Spinal cord (tissue), 10 donors: ENCODE results near the gene CHRNB1. TPM values are rescaled to one million over a fixed set of nuclear protein-coding genes. Genes with fewer than 3 reads are reported as not detected.

ENCODE experiments used
- DNase-seq, 6 donors: peaks; one replicate each; pipeline versions ENCODE4 v3.0.0 to v3.0.0-alpha.2; 2013 to 2015; ENCODE audit warnings: low spot score in 6 of 6, low read depth in 4 of 6
- H3K27ac ChIP-seq: one replicate; pipeline ENCODE4 v1.5.1; 2013; ENCODE audit warnings: low read depth, low read length, control low read depth
- H3K27me3 ChIP-seq: one replicate; pipeline ENCODE4 v1.6.1; 2013; ENCODE audit warnings: low read length; ENCODE audit not compliant: control insufficient read depth, insufficient read depth
- H3K36me3 ChIP-seq: one replicate; pipeline ENCODE4 v1.6.1; 2013; ENCODE audit warnings: low read length; ENCODE audit not compliant: control insufficient read depth, insufficient read depth
- H3K4me1 ChIP-seq: one replicate; pipeline ENCODE4 v1.6.1; 2013; ENCODE audit warnings: low read length; ENCODE audit not compliant: control insufficient read depth, insufficient read depth
- H3K4me3 ChIP-seq: one replicate; pipeline ENCODE4 v1.5.1; 2013; ENCODE audit warnings: low read depth, low read length, control low read depth
- H3K9me3 ChIP-seq: one replicate; pipeline ENCODE4 v1.6.1; 2013; ENCODE audit warnings: low read length; ENCODE audit not compliant: control insufficient read depth, insufficient read depth
- WGBS: methylation state at CpG from one replicate; pipeline ENCODE4 v1.1.5; 2013; ENCODE audit warnings: missing lambda C conversion rate; ENCODE audit not compliant: insufficient coverage; 5-methylcytosine and 5-hydroxymethylcytosine counted together
- polyA plus RNA-seq, 2 donors: library from polyadenylated mRNA; unstranded; fragments of 120-200 nt; gene quantifications; one replicate each; pipeline ENCODE4 v1.2.1, GENCODE V29; 2013; ENCODE audit not compliant: insufficient read length in 2 of 2
- total RNA-seq, 2 donors: library from RNA; depleted of rRNA in 1 of 2; stranded (reverse); fragments of 120-200 nt in 1 of 2; fragments of >200 nt in 1 of 2; gene quantifications; one replicate each; pipeline versions ENCODE4 v1.2.3 to v1.2.4, GENCODE V29; 2013 to 2014
- donor health status: healthy.

The CHRNB1 gene
- total and polyA plus RNA-seq, 4 donors: 19.1 to 25.9 (median 20.9) TPM

DNA sequence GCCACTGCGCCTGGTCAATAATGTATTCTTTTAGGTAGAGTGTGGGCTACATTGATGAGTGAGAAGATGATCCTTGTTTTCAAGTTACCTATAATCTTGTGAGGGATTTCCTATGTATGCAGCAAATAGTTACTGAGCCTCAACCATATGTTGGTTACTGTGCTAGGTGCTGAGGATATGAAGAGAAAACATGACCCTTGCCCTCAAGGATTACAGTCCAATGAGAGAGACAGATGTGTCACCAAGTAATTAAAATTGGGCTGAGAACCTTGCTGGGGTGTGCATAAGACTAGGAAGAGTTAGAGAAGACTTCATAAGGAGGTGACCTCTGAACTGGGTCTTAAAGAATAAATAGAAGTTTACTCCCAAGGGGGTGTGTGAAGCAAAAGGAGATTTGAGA, 46.7 kb downstream of the CHRNB1 start:
- peaks cover 20% of the 10 kb centered on the region for H3K36me3 ChIP-seq
- H3K27ac ChIP-seq: no peak overlapping the region
- H3K4me1 ChIP-seq: peaks cover 10% of the 10 kb centered on the region
- DNase-seq: no peak
- H3K9me3 ChIP-seq: no peaks in the 10 kb centered on the region
- WGBS: no CpG with 5 or more reads among the region's 1 CpG
- no peaks in the 10 kb centered on the region for H3K27me3 ChIP-seq
- H3K4me3 ChIP-seq: no peak overlapping the region

DNA sequence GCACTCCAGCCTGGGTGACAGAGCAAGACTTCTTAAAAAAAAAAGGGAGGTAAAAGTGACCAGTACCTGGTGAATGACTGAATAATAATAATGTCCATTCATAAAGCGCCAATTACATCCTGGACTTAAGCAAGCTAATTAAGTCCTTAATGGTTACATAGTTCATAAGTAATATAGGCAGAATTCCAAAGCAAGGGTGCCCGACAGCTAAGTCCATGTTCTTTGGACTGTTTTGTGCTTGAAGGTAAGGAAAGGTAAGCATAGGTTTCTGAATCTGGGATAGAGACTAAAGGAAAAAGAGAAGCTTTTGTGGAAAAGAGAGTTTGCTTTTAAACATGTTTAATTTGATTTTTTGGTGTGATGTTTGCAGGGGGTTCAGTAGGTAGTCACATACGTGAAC, 49.1 kb downstream of the CHRNB1 start:
- Histone ChIP-seq H3K4me3 (no peak overlapping the region), H3K36me3 (peaks cover 43% of the 10 kb centered on the region), H3K27me3 (no peaks in the 10 kb centered on the region), H3K9me3 (no peaks in the 10 kb centered on the region), H3K27ac (no peak overlapping the region), H3K4me1 (no peaks in the 10 kb centered on the region)
- DNase-seq: no peak
- 93% methylated on average over 2 of the region's 3 CpGs for WGBS

DNA sequence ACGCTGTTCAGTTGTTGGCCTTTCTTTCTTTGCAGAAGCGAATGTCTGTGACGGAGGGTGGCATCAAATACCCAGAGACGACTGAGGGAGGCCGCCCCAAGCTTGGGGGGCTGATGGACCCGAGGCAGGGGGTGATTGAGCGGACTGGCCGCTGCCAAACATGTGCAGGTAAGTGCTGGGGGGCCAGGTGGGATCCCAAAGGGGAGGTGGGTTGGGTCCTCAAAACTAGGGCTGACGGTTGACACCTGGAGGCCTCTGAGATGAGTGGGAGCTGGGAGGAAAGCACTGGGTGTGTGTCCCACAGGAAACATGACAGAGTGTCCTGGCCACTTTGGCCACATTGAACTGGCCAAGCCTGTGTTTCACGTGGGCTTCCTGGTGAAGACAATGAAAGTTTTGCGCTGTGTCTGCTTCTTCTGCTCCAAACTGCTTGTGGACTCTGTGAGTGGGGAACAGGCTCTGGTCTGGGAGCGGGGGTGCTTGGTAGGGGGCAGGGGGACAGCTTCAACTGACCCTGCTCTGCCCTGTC, 51.1 kb downstream of the CHRNB1 start:
- Histone ChIP-seq H3K9me3 (no peaks in the 10 kb centered on the region), H3K27ac (no peak overlapping the region), H3K4me1 (no peaks in the 10 kb centered on the region), H3K4me3 (no peak overlapping the region), H3K27me3 (no peaks in the 10 kb centered on the region), H3K36me3 (peaks cover 60% of the 10 kb centered on the region)
- WGBS: 97% methylated on average over 10 of the region's 12 CpGs
- DNase-seq: no peak

DNA sequence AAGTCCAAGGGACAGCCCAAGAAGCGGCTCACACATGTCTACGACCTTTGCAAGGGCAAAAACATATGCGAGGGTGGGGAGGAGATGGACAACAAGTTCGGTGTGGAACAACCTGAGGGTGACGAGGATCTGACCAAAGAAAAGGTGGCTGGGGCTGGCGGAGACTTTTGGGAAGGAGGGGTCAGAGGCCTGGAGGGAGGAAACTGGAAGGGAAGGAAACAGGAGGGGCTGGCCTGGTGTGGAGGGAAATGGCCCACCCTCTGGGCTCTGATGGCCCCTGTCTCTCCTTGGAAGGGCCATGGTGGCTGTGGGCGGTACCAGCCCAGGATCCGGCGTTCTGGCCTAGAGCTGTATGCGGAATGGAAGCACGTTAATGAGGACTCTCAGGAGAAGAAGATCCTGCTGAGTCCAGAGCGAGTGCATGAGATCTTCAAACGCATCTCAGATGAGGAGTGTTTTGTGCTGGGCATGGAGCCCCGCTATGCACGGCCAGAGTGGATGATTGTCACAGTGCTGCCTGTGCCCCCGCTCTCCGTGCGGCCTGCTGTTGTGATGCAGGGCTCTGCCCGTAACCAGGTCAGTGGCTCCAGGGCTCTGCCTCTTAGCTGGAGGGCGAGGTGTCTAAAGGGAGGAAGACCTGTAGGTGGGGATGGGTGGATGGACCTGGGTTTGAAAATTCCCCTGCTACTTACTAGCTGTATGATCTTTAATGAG, 51.8 kb downstream of the CHRNB1 start:
- H3K4me1 ChIP-seq: no peaks in the 10 kb centered on the region
- no peaks in the 10 kb centered on the region for H3K9me3 ChIP-seq
- H3K27me3 ChIP-seq: no peaks in the 10 kb centered on the region
- no peak overlapping the region for H3K4me3 ChIP-seq
- H3K36me3 ChIP-seq: peaks cover 64% of the 10 kb centered on the region
- 90% methylated on average over 19 of the region's 20 CpGs for WGBS
- no peak for DNase-seq
- no peak overlapping the region for H3K27ac ChIP-seq

DNA sequence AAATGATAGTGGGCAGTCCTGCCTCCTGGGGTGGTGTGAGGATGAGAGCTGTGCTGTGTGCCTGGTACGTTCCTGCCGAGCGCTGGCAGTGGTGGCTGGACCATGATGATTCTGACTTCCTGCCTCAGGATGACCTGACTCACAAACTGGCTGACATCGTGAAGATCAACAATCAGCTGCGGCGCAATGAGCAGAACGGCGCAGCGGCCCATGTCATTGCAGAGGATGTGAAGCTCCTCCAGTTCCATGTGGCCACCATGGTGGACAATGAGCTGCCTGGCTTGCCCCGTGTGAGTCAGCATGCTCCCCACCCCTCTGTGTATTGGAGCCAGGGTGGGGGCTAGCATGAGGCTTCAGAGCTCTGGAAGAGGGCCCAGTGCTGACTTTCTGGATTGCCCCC, 52.4 kb downstream of the CHRNB1 start:
- no peaks in the 10 kb centered on the region for H3K27me3 ChIP-seq
- no peak overlapping the region for H3K27ac ChIP-seq
- peaks cover 70% of the 10 kb centered on the region for H3K36me3 ChIP-seq
- 94% methylated on average over 10 of the region's 10 CpGs for WGBS
- DNase-seq: no peak
- H3K4me3 ChIP-seq: no peak overlapping the region
- no peaks in the 10 kb centered on the region for H3K4me1 ChIP-seq
- H3K9me3 ChIP-seq: no peaks in the 10 kb centered on the region

DNA sequence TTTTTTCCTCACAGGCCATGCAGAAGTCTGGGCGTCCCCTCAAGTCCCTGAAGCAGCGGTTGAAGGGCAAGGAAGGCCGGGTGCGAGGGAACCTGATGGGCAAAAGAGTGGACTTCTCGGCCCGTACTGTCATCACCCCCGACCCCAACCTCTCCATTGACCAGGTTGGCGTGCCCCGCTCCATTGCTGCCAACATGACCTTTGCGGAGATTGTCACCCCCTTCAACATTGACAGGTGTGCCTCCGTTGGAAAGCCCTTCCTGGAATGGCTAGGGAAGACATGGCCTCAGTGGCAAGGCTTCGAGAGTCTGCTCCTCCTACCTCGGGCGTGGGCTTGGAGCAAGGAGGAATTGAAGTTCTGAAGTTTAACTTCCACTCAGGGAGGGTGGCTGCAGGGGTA, 52.8 kb downstream of the CHRNB1 start:
- no peaks in the 10 kb centered on the region for H3K9me3 ChIP-seq
- H3K27me3 ChIP-seq: no peaks in the 10 kb centered on the region
- peaks cover 74% of the 10 kb centered on the region for H3K36me3 ChIP-seq
- 95% methylated on average over 12 of the region's 14 CpGs for WGBS
- no peaks in the 10 kb centered on the region for H3K4me1 ChIP-seq
- H3K4me3 ChIP-seq: no peak overlapping the region
- no peak for DNase-seq
- no peak overlapping the region for H3K27ac ChIP-seq

DNA sequence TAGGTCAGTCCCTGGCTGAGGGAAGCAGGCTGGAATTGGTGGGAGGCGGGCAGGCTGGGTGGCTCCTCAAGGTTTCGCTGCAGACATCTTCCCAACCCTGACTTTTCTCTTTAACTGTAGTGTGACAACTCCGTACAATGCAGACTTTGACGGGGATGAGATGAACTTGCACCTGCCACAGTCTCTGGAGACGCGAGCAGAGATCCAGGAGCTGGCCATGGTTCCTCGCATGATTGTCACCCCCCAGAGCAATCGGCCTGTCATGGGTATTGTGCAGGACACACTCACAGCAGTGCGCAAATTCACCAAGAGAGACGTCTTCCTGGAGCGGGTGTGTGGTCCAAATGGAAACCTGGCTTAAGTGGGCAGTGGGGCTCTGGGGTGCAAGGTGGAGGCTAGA, 54.3 kb downstream of the CHRNB1 start:
- Histone ChIP-seq H3K27ac (no peak overlapping the region), H3K27me3 (no peaks in the 10 kb centered on the region), H3K4me1 (no peaks in the 10 kb centered on the region), H3K36me3 (peaks cover 89% of the 10 kb centered on the region), H3K9me3 (no peaks in the 10 kb centered on the region), H3K4me3 (no peak overlapping the region)
- WGBS: 88% methylated on average over 11 of the region's 11 CpGs
- no peak for DNase-seq

DNA sequence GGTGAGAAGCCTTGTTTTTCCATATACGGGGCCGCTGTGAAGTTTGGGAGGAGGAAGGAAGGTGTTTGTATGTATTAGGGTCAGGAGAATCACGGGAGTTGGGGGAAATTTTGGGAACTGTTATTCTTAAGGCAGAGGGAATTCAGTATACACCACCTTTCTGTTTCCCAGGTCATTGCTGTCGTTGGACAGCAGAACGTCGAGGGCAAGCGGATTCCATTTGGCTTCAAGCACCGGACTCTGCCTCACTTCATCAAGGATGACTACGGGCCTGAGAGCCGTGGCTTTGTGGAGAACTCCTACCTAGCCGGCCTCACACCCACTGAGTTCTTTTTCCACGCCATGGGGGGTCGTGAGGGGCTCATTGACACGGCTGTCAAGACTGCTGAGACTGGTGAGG, 56.9 kb downstream of the CHRNB1 start:
- Histone ChIP-seq H3K4me1 (no peaks in the 10 kb centered on the region), H3K9me3 (no peaks in the 10 kb centered on the region), H3K27me3 (no peaks in the 10 kb centered on the region), H3K36me3 (peaks cover 88% of the 10 kb centered on the region), H3K4me3 (no peak overlapping the region), H3K27ac (no peak overlapping the region)
- WGBS: 84% methylated on average over 13 of the region's 14 CpGs
- no peak for DNase-seq

DNA sequence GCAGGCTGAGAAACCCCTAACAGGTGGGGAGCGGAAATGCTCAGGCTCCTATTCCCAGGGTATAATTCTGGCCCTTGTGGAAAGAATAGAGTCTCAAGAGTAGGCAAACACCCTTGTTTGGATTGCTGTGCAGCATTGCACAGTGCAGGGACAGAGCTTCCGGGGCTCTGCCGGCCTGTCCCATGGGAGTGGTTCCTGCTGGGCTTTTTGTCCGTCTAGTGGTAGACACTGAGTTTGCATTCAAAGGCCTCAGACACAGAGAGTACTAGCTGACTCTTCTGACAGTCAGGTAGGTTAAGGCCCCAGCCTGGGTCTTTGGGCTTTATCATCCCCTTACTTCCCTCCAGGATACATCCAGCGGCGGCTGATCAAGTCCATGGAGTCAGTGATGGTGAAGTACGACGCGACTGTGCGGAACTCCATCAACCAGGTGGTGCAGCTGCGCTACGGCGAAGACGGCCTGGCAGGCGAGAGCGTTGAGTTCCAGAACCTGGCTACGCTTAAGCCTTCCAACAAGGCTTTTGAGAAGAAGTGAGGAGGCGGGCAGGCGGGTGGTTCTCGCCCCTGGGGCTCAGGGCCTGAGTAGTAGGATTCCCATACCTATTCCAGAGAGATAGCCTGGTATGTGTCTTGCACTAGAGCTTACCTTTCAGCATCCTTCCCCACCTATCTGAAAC, 57.4 kb downstream of the CHRNB1 start:
- Histone ChIP-seq H3K36me3 (peaks cover 88% of the 10 kb centered on the region), H3K4me3 (no peak overlapping the region), H3K27ac (no peak overlapping the region), H3K27me3 (no peaks in the 10 kb centered on the region), H3K4me1 (no peaks in the 10 kb centered on the region), H3K9me3 (no peaks in the 10 kb centered on the region)
- 92% methylated on average over 18 of the region's 20 CpGs for WGBS
- DNase-seq: no peak

DNA sequence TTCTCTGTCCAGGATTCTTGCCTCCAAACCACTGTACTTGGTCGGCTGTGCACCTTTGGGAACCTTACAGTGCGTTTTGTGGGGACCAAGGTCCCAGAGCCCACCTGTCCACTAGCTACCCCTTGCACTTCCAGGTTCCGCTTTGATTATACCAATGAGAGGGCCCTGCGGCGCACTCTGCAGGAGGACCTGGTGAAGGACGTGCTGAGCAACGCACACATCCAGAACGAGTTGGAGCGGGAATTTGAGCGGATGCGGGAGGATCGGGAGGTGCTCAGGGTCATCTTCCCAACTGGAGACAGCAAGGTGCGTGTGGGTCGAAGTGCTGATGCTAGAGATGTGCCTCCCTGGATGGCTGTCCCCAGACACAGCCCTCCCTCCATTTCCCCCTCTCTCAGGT, 58.1 kb downstream of the CHRNB1 start:
- no peaks in the 10 kb centered on the region for H3K9me3 ChIP-seq
- peaks cover 87% of the 10 kb centered on the region for H3K36me3 ChIP-seq
- no peaks in the 10 kb centered on the region for H3K27me3 ChIP-seq
- no peak overlapping the region for H3K27ac ChIP-seq
- DNase-seq: no peak
- no peak overlapping the region for H3K4me3 ChIP-seq
- H3K4me1 ChIP-seq: no peaks in the 10 kb centered on the region
- 86% methylated on average over 12 of the region's 14 CpGs for WGBS
